Superior temporal gyrus (tissue), 1 donor: Measurements from ENCODE around the gene PXN.

Experiments used
- DNase-seq: peaks from one replicate; pipeline ENCODE4 v3.0.0-alpha.2; 2016; ENCODE audit errors: extremely low spot score

PXN gene

DNA sequence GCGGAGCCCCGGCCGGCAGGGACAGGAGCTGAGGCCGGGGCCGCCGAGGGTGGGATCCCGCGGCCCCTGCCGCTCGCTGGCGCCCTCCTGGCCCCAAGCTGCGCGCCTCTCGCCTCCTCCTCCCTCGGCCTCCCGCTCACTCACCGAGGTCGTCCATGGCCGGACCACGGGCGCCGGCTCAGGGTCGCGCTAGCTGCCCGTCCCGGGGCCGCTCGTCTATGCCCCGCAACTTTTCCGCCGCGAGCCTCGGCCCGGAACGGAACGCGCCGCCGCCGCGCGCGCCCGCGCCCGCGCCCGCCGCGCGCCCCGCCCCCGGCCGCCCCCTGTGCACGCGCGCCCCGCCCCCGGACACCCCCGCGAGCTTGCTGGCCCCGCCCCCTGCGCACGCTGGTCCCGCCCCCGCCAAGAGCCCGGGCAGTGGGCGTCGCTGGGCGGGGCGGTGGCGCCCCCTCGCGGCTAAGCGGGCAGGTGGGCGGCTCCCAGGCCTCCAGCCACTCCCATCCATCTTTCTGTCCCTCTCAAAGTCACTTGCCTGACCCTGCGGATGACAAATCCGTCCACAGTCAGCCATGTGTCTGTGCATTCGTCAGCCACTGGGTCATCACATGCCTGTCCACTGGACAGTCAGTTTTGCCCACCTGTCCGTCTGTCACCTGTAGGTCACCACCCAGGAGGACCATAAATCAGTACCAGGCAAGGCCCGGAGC lies at the start of gene PXN:
Gene PXN (minus strand): TSS at position 258 of the 707 bp plus-strand sequence. CDS start 101 bp downstream, at position 157.
- peak; percentile 67 for DNase-seq

DNA sequence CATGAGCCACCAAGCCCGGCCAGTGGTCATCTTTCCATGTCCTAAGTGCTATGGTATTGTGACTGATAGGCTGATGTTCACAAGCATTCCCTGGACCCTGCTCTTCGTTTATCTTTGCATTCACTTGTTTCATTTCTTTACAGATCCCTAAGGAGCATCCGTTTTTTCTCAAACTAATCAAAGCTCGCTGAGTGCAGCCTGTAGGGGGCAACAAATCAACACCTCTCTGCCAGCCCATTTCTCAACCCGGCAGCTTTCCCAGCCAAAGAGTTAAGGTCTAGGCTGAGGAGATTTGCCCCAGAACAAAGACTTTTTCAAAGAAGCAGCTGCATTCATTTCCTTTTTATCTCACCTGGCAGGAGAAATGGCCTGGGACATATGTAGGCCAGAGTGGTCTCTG lies 48.7 kb upstream of the PXN start:
- no peak for DNase-seq

DNA sequence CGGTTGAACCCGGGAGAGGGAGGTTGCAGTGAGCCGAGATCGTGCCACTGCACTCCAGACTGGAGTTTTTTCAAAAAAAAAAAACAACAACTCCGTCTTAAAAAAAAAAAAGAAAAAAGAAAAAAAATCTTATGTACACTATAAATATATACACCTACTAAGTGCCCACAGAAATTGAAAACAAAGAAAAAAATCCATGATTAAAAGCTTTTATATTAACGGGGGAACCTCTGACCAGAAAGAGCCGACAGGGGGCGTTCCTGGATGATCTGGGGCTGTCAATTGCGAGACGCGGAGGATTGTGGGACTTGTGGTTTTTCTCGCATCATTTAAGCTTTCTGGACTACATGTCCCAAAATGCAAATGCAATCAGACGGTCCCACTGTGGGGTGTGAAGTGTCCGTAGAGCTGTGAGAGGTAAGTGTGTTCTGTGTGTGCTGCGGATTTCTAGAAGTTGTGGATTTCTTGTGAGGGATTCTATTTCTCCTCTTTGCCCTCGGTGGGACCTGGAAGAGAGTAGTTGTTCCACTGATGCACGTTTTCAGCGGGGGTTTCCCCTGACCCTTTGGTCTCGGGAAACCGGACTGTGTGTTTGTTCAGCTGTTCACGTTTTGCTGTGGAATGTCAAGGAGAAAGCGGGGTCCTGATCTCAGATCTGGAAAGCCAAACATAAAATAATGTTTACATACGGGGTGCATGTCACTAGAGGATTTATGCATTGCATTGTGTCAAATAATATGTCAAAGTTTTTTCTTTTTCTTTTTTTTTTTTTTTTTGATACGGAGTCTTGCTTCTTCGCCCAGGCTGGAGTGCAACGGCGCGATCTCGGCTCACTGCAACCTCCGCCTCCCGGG lies 36.7 kb upstream of the PXN start, which contains the start of gene SIRT4:
Gene SIRT4 (plus strand): TSS at position 360 of the 854 bp plus-strand sequence. CDS start 1,241 bp downstream, outside the sequence.
- DNase-seq: peak; percentile 99

DNA sequence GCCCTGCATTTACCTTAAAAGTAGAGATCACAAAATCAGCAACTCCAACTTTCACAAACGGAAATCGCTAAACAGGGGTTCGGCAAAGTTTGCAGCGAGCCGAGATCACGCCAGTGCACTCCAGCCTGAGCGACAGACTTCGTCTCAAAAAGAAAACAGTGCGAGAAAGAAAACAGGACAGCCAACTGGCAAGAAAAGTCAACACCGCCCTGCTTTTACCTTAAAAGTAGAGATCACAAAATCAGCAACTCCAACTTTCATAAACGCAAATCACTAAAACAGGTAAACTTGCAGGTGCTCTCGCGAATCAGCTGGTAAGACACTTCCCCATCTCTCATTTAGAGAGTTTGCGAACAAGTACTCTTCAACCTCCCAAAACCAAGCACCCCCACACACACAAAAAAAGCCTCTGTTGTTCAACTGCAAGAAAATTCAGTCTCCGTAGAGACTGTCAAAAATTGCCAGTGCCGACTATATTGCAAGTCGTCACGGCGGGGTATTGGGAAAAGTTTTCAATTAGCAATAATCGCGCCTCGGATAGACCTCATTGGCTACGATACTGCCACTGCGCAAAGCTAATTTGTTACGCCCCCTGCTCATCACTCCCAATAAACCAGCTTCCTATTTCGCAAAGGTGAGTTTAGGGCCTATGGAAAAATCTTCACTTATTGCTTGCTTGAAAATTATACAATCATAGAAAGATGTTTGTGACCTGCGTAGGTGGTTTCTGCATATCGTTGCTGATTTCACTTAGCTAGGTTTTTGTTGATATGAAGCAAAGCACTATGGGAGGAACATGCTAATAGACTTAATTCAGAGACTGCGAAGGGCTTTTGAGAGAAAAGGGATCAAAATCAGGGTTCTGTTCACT lies 27.4 kb upstream of the PXN start, which contains the start of gene RNU4-1:
Gene RNU4-1 (minus strand): TSS at position 577 of the 871 bp plus-strand sequence.
- peak; percentile 95 for DNase-seq

DNA sequence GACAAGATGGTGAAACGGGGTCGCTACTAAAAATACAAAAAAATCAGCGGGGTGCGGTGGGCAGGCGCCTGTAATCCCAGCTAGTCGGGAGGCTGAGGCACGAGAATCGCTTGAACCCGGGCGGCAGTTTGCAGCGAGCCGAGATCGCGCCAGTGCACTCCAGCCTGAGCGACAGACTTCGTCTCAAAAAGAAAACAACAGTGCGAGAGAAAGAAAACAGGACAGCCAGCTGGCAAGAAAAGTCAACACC lies 26.8 kb upstream of the PXN start:
- DNase-seq: no peak

- no peak for DNase-seq
These were observed 25.2 kb upstream of the PXN start for GRCh38 chr12:120290609-120291305.

- no peak for DNase-seq
These were observed 22.0 kb upstream of the PXN start for GRCh38 chr12:120287491-120287890.

- no peak for DNase-seq
These were observed 21.4 kb upstream of the PXN start for GRCh38 chr12:120286768-120287490.

DNA sequence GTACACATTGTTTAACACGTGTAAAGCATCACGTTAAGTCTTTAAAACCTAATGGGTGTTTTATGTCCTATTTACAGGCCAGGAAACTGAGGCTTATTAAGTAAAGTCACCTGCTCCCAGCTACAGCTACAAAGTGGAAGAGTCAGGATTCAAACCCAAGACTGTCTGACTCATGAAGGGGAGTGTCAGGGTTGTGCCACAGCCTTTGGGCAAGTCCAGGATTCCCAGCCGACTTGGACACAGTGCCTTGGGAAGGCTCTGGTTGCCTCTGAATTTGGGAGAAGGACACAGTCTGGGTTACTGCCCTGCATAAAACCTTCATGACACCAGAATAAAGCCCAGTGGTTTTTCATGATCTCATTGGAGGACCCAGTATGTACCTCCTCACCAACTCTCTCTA lies 18.9 kb upstream of the PXN start:
- no peak for DNase-seq

DNA sequence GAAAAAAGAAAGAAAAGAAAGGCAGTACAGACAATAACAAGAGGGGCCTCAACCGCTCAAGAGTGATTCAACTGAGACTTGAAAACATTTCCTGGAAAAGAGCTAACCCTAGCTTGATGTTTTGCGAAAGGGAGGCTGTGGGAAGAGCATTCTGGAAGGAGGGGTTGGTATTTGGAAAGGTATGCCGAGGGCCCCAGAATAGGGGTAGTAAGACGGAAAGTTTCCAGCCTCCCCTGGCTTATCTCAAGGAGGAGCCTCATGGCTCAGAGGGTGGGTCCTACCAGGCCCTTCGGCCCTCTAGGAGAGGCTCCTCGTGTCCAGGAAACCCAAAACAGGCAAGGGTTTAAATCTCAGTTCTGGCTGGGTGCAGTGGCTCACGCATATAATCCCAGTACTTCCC lies 17.8 kb upstream of the PXN start:
- no peak for DNase-seq

DNA sequence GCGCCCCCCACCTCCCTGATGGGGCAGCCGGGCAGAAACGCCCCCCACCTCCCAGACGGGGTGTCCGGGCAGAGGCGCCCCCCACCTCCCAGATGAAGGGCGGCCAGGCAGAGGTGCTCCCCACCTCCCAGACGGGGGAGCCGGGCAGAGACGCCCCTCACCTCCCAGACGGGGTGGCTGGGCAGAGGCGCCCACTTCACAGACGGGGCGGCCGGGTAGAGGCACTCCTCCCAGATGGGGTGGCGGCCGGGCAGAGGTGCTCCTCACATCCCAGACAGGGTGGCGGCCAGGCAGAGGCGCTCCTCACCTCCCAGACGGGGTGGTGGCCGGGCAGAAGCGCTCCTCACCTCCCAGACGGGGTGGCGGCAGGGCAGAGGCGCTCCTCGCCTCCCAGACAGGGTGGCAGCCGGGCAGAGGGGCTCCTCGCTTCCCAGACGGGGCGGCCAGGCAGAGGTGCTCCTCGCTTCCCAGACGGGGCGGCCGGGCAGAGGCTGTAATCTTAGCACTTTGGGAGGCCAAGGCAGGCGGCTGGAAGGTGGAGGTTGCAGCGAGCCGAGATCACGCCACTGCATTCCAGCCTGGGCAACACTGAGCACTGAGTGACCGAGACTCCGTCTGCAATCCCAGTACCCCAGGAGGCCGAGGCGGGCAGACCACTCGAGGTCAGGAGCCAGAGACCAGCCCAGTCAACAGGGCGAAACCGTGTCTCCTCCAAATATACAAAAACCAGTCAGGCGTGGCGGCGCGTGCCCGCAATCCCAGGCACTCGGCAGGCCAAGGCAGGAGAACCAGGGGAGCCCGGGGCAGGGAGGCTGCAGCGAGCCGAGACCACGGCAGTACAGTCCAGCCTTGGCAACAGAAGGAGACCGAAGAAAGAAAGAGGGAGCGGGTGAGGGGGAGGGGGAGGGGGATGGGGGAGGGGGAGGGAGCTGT lies 12.9 kb upstream of the PXN start:
- DNase-seq: no peak

- no peak for DNase-seq
These were observed 11.2 kb upstream of the PXN start for GRCh38 chr12:120276734-120277133.

DNA sequence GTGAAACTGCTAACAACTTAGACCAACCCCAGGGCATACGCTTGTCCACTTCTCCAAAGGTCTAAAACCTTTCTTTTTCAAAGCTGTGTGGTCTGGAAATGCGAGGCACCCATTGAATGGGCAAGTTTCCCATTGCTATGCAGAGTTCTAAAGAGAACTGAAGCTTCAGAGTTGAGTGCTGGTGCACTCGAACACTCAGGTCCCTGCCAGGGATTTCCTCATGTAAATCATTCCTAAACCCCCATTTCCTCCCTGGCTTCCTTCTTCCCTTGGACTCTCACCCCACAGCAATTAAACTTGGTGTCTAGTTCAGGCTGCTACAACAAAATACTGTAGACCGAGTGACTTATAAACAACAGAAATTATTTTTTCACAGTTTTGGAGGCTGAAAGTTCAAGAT lies 2.2 kb upstream of the PXN start:
- no peak for DNase-seq

GRCh38 chr12:120266180-120266870 lies 795 bp upstream of the PXN start:
- no peak for DNase-seq

GRCh38 chr12:120264904-120265472 lies 542 bp downstream of the PXN start:
- no peak for DNase-seq

GRCh38 chr12:120264086-120264903 lies 1.2 kb downstream of the PXN start:
- DNase-seq: peak; percentile 5

GRCh38 chr12:120263748-120264085 lies 1.8 kb downstream of the PXN start:
- DNase-seq: peak; percentile 12
